GM21717 (cell line): ENCODE data around the gene CAPN11.
A peak's percentile ranks its signal among the peaks of the same experiment; 100 is the strongest.
"Not testable (repeated sequence)": the region's sequence is repeated elsewhere in the genome, so short reads cannot be mapped to it uniquely, and the experiment has no call there.

Experiments
- ATAC-seq: cut with Tn5 transposase; IDR thresholded peaks from one replicate; pipeline ENCODE4 v1.9.1; 2021; ENCODE audit warnings: mild to moderate bottlenecking, moderate library complexity; ENCODE audit not compliant: unreplicated experiment

Gene CAPN11

DNA sequence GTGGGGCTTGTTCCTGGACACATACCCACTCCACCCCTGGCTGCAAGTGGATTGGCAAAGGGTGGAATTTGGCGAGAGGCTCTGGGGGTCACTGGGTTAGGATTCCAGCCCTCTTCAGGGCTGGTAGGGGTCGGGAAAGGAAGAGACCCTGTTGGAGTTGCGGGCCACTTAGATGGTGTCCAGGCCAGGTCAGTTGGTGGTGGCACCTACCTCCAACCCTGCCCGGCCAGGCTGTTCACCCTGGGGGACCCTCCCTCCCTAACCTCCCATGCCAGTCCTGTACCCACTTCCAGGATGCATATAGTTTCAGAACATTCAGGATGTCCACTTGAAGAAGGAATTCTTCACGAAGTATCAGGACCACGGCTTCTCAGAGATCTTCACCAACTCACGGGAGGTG lies 21.0 kb downstream of the CAPN11 start:
- no peak for ATAC-seq

DNA sequence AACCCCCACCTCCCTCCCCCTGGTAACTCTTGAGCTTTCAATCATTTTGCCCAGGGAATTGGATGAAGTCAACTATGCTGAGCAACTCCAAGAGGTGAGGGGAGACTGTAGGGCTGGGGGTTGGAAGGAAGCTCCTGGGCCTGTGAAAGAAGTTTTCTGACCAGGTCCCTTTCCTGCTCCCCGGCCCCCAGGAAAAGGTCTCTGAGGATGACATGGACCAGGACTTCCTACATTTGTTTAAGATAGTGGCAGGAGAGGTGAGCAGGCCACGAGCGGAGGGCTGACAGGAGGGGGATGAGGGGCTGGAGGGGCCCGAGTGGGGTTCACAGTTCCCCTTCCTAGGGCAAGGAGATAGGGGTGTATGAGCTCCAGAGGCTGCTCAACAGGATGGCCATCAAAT lies 21.8 kb downstream of the CAPN11 start:
- no peak for ATAC-seq

DNA sequence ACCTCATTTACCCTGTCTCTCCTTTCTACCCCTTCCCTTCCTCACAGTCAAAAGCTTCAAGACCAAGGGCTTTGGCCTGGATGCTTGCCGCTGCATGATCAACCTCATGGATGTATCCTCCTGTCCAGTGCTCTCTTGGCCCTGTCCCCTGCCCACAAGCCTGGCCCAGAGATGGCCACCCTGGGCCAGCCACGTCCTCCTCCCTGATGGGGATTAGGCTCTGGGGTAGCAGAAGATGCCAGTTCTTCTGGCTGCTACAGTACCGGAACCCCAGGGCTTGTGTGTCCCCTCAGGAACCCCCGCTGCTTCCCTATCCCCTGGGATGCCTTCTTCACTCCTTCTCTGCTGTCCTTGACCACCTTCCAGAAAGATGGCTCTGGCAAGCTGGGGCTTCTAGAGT lies 22.3 kb downstream of the CAPN11 start:
- no peak for ATAC-seq

- not testable (repeated sequence) for ATAC-seq
Observed at GRCh38 chr6:44181784-44182183, 23.2 kb downstream of the CAPN11 start.

- ATAC-seq, result no peak
Observed at GRCh38 chr6:44182911-44183390, 24.3 kb downstream of the CAPN11 start.

- no peak for ATAC-seq
Observed at GRCh38 chr6:44183783-44184182, 25.2 kb downstream of the CAPN11 start.

- ATAC-seq, result not testable (repeated sequence)
Observed at GRCh38 chr6:44185356-44185755, 26.7 kb downstream of the CAPN11 start.

- ATAC-seq, result no peak
Observed at GRCh38 chr6:44185953-44186634, 27.5 kb downstream of the CAPN11 start.

- ATAC-seq, result no peak
Observed at GRCh38 chr6:44186635-44187025, 28.0 kb downstream of the CAPN11 start.

DNA sequence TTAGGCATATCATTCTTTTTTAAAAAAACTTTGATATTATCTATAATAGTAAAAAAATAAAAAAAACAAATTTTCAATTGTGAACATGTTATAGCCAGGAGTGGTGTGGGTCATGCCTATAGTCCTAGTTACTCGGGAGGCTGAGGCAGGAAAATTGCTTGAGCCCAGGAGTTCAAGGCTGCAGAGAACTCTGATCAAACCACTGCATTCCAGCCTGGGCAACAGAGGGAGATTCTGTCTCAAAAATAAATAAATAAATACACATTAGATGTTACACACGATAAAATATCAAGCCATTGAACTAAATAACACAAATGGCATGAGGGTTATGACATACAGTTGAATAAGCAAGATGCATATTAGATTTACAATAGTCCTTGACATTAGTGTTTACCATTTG lies 30.2 kb downstream of the CAPN11 start:
- no peak for ATAC-seq

- no peak for ATAC-seq
Observed at GRCh38 chr6:44189257-44189656, 30.6 kb downstream of the CAPN11 start.

- peak; percentile 83 for ATAC-seq
Observed at GRCh38 chr6:44190715-44191114, 32.1 kb downstream of the CAPN11 start.

GRCh38 chr6:44192428-44193041 lies 33.9 kb downstream of the CAPN11 start:
- ATAC-seq, result no peak

GRCh38 chr6:44193307-44193910 lies 34.8 kb downstream of the CAPN11 start:
- no peak for ATAC-seq

DNA sequence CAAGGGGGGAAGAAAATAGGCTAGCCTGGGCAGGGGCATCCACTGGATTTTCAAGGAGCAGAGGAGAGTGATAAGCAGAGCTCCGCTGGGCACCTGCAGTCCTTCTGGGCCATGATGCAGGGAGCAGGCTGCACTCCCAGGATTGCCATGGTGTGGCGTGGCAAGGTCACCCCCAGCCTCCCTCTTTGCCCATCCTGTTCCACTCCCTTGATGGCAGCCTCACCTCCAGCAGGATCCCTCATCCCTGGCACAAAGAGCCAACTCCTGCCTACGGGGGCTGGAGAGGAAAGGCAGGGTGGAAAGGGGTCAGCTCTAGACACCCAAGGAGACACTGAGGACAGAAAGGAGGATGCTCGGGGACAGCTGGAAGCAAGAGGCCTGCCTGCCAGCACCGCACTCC lies 35.7 kb downstream of the CAPN11 start:
- no peak for ATAC-seq

GRCh38 chr6:44196351-44196750 lies 37.7 kb downstream of the CAPN11 start:
- not testable (repeated sequence) for ATAC-seq

DNA sequence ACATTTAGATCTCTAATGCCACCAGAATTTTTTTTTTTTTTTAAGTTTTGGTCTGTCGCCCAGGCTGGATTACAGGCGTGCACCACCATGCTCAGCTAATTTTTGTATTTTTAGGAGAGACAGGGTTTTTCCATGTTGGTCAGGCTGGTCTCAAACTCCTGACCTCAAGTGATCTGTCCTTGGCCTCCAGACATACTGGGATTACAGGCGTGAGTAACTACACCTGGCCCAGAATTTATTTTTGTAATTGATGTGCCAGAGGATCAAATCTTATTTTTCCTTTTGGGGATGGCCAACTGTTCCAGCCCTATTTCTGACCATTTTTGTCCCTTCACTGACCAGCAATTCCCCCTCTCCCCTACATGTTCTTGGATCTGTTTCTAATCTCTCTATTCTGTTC lies 40.1 kb downstream of the CAPN11 start:
- no peak for ATAC-seq

DNA sequence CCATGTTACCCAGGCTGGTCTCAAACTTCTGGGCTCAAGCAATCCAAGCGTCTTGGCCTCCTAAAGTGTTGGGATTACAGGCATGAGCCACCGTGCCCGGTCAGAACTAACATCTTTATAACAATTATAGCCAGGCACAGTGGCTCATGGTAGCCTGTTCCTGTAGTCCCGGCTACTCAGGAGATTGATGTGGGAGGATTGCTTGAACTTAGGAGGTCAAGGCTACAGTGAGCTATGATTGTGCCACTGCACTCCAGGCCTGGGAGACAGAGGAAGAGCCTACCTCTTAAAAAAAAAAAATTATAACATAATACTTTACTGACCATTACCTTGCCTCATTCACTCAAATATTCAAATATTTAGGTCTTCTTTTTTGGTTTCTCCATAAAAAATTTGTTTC lies 41.3 kb downstream of the CAPN11 start:
- ATAC-seq, result no peak

DNA sequence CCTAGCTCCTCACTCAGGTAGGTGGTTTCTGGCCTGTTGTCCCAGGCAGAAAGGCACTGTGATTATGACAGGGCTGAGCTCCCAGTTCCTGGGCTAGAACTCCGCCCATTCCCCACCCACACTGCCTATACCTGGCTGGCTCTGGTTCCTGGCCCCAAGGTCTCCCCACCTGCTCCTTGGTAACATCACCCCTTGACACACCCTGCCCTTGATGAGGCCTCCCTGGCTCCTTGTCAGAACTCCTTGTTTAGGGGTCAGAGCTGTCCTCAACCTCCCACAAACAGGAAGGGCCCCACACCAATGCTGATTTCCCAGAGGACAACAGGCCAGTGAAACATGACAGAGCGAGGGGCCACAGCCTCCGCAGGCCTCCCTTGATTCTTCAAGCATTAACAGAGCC lies 42.6 kb downstream of the CAPN11 start:
- ATAC-seq, result no peak

DNA sequence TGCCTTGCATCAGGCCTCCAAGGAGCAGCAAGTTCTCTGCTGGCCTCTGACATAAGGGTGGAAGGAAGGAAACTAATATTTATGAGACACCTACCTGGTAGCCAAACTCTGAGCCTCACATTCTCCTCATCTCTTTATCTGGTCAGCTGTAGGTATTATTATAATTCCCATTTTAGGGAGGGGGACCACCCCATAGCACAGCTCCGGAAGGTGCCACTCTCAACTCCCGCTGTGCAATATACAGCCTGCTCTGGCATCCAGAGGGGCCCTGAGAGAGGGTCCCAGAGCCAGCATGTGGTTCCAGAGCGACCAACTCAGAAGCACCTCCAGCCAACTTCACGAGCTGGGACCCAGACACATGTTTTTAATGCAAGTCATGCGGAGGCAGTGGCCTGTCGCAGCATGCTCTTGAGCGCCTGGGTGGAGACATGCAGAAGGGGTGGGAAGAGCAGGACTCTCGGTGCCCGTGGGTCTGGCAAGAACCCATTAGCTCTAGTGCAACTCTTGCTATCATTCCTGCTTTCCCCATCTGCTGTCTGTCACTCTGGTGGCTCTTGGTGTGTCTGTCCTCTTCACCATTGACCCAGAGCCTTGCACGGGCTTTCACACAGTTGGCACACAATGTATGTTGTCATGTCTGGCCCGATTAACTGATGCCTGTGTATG lies 43.2 kb downstream of the CAPN11 start:
- no peak for ATAC-seq

DNA sequence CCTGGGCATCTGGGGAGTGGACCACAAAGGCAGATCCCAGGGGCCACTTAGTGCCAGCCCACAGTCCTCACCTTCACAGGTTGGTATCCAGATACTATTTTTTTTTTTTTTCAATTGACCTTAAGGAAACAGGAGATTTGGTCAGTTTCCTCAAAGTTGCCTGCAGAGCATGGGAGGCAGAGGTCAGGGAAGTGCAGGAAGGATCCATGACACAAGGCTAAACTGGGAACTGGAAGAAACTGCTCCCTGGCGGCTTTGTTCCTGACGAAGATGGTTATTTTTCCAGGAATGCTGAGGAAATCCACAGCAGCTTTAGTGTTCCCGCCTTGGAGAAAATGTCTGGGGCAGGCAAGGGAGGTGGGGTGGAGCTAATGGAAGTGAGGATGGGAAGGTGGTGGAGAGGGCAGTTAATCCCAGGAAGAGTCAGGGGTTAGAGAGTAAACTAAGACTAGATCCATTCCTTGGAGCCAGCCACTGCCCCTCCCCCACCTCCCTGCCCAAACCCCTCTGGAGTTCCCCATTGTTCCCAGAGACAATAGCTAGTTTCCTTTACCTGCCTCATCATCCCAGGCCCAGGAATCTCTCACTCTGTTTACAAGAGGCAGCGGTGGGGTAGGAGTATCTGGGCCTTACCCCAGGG lies 43.8 kb downstream of the CAPN11 start:
- no peak for ATAC-seq
